ENCODE data around the gene PRADC1.

Gene PRADC1

GRCh38 chr2:73235315-73236028, 2.4 kb upstream of the PRADC1 start:
- no peak for DNase-seq (ENCODE audit: low read depth)

- peak; percentile 82 for DNase-seq (ENCODE audit: low read depth)
Observed at GRCh38 chr2:73233932-73234832, 1.1 kb upstream of the PRADC1 start, which contains the start of gene CCT7. TSS of gene CCT7 (plus strand) at chr2:73234308. CDS start at chr2:73234379, 71 bp downstream.

DNA sequence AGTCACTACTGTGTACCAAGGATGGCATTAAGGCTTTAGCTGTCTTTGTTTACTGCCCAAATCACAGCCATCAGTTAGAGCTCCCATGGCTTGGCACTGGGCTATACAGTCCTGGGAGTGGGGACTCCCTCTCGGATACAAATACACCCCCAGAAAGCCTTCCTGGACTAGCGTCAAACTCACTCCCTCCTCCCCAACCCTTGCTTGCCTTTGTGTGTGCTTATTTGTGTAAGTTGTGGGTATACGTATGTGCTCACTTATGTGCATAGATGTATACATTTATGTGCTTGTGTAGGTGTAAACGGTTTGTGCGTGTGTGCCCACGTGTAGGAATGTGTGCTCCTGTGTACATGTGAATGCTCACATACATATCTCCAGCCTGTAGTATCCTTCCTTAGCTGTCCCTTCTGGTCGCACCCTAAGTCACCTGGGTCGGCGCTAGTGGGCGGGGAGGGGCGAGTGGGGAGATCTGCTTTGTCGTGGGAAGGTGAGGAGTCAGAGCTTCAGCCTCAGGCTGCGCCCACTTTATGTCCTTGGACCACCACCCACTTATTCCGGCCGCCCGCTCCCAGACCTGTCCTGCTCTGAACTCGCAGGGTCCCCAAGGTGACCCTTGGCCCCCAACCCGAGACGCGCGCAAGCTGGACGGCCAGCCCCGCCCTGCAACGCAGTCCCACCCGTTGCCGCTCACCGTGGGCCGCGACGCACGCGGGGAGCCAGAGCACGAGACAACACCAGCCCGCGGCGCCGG, 461 bp downstream of the PRADC1 start:
- DNase-seq (ENCODE audit: low read depth): no peak

DNA sequence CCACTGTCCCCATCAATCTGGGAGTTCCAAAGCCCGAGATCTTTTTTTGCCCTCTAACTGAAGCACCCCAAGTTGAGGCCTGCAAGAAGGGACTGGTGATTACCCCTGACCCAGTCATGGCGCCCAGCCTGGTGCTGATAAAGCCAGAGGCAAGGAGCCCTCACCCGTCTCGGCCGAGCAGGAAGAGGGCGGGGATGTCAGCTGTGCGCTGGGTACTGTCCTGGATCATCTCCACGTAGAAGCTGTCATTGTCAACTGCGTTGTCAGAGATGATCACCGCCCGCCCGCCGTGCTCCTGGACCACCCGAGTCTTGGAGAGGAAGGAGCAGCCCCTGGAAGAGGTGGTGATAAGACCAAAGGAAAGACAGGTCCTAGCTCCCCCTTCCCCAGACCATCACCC, 4.4 kb downstream of the PRADC1 start:
- no peak for DNase-seq (ENCODE audit: low read depth)

- DNase-seq (ENCODE audit: low read depth): no peak
Observed at GRCh38 chr2:73227086-73227485, 6.0 kb downstream of the PRADC1 start.

DNA sequence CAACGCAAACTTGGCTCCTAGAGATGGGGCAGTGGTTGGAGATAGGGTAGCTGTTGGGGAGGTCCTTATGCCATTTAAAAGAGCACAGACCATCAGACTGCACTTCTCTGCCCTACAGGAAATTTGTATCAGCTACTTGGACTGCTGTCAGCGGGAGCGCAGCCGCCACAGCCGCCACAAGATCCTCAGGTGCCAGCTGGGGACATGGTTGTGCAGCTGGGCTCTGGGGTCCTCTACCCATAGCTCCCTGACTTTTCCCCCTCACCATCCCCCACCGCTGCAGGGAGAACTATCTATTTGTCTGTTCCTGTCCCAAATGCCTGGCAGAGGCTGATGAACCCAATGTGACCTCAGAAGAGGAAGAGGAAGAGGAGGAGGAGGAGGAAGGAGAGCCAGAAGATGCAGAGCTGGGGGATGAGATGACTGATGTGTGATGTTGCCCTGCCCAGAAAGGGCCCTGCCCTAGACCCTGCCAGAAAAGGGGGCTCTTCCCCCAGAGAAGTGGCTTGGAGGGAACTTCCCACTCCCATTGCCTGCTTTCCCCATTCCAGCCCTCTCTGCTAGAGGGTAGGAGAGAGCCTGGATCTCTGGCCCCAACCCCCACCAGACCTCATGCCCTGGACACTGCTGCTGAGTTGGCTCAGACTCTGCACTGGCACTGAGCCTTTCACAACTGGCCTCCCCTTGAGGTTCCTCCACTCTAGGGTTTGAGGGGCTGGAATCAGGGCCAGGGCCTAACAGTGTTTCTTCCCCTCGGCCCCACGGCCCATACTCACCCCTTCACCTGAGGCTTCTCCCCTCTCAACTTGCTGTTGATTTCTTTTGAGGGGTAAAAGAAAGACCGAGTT, 7.3 kb downstream of the PRADC1 start:
- DNase-seq (ENCODE audit: low read depth): no peak

DNA sequence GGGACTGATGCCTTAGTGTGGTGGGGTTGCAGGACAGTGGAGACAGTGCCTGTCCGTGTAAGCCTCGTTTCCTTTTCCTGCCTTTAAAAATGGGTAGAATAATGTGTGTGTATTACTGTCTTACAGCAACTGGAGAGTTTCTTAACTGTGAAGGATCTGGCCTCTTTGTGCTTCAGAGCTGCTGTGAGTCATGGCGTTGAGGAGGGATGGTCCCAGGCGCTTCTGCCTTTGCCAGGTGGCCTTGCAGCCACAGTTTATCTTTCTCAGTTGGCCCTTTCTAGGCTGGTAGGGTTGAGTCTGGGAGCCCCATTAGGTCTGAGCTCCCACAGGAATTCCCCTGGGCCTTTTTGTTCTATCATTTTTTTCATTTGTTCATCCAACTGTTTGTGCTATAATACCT, 9.2 kb downstream of the PRADC1 start:
- DNase-seq (ENCODE audit: low read depth): no peak

DNA sequence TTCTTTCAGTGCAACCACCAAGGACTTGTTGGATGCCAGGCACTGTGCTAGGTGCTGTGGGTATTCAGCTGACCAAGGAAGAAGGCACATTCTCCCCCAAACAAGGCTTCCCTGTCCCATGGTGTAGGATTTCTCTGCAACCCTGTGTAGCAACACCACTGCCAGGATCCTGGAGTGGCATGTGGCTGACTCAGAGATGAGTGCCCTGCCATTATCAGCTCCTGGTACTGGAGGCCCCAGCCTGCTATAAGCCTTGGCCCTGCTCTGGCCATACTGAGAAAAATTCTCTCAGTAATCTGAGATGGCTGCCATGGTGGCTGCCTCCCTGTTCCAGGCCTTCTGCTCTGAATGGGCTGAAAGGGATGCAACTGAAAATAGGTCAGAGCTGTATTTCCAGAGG, 14.7 kb downstream of the PRADC1 start:
- DNase-seq (ENCODE audit: low read depth): no peak

- no peak for DNase-seq (ENCODE audit: low read depth)
Observed at GRCh38 chr2:73217826-73218225, 15.2 kb downstream of the PRADC1 start.

DNA sequence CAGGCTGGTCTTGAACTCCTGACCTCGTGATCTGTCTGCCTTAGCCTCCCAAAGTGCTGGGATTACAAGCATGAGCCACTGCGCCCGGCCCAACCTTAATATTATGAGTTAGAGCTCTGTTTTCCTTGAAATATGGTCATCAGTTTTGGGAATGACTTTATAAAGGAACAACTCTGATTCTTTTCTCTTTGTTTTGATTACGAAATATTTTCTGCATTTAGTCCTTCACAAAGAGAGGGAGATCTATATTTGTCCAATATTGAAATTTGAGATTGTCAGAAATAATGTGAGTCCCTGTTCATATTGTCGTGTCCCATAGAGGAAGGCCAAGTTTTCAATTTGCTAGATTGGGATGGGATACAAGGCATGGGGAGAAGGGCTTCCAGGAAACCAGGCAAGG, 15.9 kb downstream of the PRADC1 start:
- DNase-seq (ENCODE audit: low read depth): no peak

DNA sequence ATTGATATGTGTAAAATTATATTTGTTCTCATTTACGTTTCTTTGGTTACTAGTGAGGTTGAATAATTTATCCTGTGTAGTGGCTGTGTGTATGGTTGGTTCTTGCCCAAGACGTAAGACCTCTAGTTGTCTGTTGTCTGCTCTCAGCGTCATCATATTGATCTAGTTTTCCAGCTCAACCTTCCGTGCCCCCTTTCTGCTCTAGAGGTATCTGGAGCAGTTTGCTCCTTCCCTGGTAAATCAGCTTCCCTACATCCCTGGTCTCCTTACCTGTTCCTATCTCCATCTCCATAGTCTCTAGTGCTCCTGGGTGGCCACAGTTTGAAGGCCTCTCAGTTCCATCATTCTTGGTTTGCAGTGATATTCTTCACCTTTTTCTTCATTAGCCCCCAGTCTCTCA, 17.8 kb downstream of the PRADC1 start:
- no peak for DNase-seq (ENCODE audit: low read depth)

DNA sequence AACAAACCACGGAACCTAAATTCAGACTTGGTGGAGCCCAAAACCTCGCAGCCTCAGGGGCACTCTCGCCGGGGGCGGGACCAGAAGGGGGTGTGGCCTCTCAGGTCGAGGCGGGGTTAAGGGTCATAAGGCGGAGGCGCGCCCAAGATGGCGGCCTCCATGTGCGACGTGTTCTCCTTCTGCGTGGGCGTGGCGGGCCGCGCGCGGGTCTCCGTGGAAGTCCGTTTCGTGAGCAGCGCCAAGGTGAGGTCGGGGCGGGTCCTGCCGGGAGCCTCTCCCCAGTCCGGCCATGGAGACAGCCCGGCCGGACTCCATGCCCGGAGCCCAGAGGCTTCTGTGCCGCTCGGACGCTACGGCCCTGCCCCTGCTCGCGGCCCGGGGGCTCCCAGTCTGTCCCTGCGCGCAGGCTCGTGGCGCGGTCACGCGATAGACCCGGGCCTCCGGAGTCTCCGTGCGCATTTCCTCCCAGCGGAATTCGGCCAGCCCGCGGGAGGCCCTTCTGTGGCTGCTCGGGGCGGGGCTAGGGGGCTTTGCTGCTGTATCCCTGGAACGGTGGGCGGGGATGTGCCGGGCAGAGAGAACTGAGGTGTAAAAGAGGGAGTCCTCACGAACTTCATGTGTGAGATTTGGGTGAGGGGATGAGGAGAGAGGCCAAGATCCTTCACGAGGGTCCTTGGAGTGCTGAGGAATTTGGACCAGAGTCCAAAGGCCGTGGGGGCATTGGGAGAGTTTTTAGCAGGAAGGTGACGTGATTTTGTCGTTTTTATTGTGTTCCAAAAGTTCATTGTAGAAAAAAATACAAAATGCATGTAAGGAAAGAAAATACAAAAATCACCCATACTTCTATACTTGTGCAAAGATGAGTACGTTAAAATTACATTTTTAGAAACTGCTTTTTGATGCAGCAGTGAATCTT, 18.7 kb downstream of the PRADC1 start, which contains the start of gene SMYD5:
Gene SMYD5, plus strand, starts transcription at position 126 of the 916 bp plus-strand sequence. Its CDS starts 22 bp downstream, at position 148.
- peak; percentile 88 for DNase-seq (ENCODE audit: low read depth)

DNA sequence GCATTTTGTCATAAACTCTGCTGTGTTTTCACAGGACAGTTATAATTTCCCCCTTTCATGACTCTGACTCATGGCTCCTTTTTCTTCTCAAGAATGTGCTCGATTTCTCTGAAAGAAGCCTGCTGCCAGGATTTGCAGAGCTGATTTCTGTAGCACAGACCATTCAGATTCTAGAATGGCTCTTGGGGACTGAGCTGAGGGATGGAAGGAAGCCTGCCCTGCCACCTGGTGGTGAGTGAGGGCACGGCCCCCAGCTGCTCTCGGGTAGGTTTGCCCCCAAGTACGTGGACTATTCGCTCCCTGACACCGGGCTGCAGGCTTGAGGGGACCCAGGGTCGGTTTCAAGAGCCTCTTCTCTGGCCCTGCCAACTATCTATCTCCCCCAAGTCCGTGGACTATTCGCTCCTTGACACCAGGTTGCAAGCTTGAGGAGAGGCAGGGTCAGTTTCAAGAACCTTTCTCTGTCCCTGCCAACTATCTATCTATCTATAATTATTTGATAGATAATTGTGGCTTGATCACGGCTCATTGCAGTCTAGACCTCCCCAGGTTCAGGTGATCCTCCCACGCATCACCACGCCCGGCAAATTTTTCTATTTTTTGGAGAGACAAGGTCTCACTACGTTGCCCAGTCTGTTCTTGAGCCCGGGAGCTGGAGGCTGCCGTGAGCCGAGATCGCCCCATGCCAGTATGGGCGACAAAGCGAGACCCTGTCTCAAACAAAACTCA, 20.4 kb downstream of the PRADC1 start:
- peak; percentile 67 for DNase-seq (ENCODE audit: low read depth)

DNA sequence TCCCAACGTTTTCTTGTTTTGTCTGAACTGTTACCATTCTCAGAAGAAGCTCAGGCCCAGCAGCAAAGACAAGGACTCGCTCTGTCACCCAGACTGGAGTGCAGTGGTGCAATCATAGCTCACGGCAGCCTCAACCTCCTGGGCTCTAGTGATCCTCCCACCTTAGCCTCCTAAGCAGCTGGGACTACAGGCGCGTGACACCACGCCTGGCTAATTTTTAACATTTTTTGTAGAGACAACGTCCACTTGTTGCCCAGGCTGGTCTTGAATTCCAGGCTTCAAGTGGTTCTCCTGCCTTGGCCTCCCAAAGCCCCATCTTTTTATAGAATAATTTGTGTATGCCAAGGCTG, 21.0 kb downstream of the PRADC1 start:
- DNase-seq (ENCODE audit: low read depth): no peak

GRCh38 chr2:73210696-73211095, 22.3 kb downstream of the PRADC1 start:
- no peak for DNase-seq (ENCODE audit: low read depth)

DNA sequence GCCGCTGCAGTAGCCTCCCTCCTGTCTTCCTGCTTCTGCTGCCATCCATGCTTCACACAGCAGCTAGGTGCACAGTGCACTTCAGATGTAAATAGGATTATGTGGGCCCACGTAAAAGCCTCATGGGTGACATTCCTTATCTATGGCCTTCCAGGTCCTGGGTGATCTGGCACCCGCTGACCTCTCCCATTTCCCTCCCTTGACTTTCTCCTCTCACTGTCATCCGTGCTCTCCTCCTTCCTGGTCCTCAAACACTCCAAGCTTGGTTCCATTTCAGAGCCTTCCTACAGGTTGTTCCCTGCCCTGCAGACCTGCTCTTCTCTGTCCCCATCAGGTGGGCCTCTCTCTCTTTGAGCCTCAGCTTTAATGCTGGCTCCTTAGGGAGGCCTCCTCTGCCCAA, 23.0 kb downstream of the PRADC1 start:
- DNase-seq (ENCODE audit: low read depth): no peak

GRCh38 chr2:73208258-73208657, 24.8 kb downstream of the PRADC1 start:
- no peak for DNase-seq (ENCODE audit: low read depth)

- DNase-seq (ENCODE audit: low read depth): no peak
Observed at GRCh38 chr2:73205611-73206010, 27.4 kb downstream of the PRADC1 start.

- no peak for DNase-seq (ENCODE audit: low read depth)
Observed at GRCh38 chr2:73203055-73203681, 29.9 kb downstream of the PRADC1 start.

All from activated T-cell treated with anti-CD3 and anti-CD28 coated beads for 24 hours (primary cell).